GM12878 (cell line): ENCODE data around the gene ATP10A. TPM values are rescaled to one million over a fixed set of nuclear protein-coding genes. Genes with fewer than 3 reads are reported as not detected.

Source experiments
- EED ChIP-seq: sonication (generic); IDR thresholded peaks from 2 replicates; pipeline ENCODE4 v1.6.1; 2016; ENCODE audit warnings: antibody characterized with exemption, low read depth
- HCFC1 ChIP-seq: fragments of 150-350 bp; IDR thresholded peaks from 2 replicates; pipeline ENCODE4 v1.6.1; 2014; ENCODE audit warnings: low read length
- MXI1 ChIP-seq: fragments of 150-350 bp; IDR thresholded peaks from 2 replicates; pipeline ENCODE4 v1.6.1; 2011; ENCODE audit warnings: low read depth, mild to moderate bottlenecking, inconsistent platforms, low read length, improper control_type of control experiment
- NRF1 ChIP-seq: conservative IDR thresholded peaks from 2 replicates; pipeline ENCODE4 v1.6.1; 2011; ENCODE audit warnings: mild to moderate bottlenecking, low read depth, low read length, improper control_type of control experiment
- RB1 ChIP-seq: fragments of 450-650 bp; formaldehyde crosslinking; IDR thresholded peaks from 2 replicates; pipeline ENCODE4 v1.6.1; 2017; ENCODE audit warnings: mild to moderate bottlenecking, borderline replicate concordance
- SMC3 ChIP-seq: IDR thresholded peaks from 2 replicates; pipeline ENCODE4 v1.6.1; 2011; ENCODE audit warnings: low read length, improper control_type of control experiment, borderline replicate concordance
- SP1 ChIP-seq: IDR thresholded peaks from one replicate; pipeline ENCODE4 v1.6.1; 2011; ENCODE audit warnings: low read depth, low read length
- ZNF207 ChIP-seq: fragments of 450-650 bp; IDR thresholded peaks from 2 replicates; pipeline ENCODE4 v1.6.1; 2014; ENCODE audit warnings: antibody characterized with exemption, mild to moderate bottlenecking, borderline replicate concordance
- polyA plus RNA-seq, 11 experiments: library from polyadenylated mRNA; depleted of rRNA in 4 of 11; unstranded in 6 of 11; stranded (reverse) in 5 of 11; fragments of >200 nt; fragmentation: Nextera tagmentation in 4 of 11; fragmentation: Illumina TruSeq in 1 of 11; extraction: Ambion mirVana in 4 of 11; extraction: Trizol in 1 of 11; gene quantifications; 1 replicate in 1 of 11; 2 replicates in 10 of 11; pipeline versions ENCODE4 v1.2.1 to v1.2.3, GENCODE V29; 2011 to 2016; ENCODE audit warnings: inconsistent platforms in 2 of 11, missing spikeins in 2 of 11, low read depth in 1 of 11
- total RNA-seq, 4 experiments: library from RNA; depleted of rRNA in 3 of 4; stranded (reverse); fragments of >200 nt in 3 of 4; fragmentation: Illumina TruSeq in 1 of 4; extraction: Trizol in 1 of 4; gene quantifications; 2 replicates each; pipeline versions ENCODE4 v1.2.1 to v1.2.3, GENCODE V29; 2013 to 2021
- TF ChIP-seq, protein P1 (sequence below): fragments of 150-350 bp; IDR thresholded peaks from 2 replicates; pipeline ENCODE4 v1.6.1; 2016; ENCODE audit warnings: low read depth, low read length
- TF ChIP-seq, protein P2 (sequence below): fragments of 450-650 bp; IDR thresholded peaks from 2 replicates; pipeline ENCODE4 v1.6.1; 2017; ENCODE audit warnings: antibody characterized with exemption, mild to moderate bottlenecking, moderate library complexity

Gene ATP10A
- total and polyA plus RNA-seq, 10 of the 15 experiments (the other 5 are each of a cell fraction or from before 2014, with no cell fraction given): 0.04 to 1.5 (median 0.31) TPM; not detected in 2

DNA sequence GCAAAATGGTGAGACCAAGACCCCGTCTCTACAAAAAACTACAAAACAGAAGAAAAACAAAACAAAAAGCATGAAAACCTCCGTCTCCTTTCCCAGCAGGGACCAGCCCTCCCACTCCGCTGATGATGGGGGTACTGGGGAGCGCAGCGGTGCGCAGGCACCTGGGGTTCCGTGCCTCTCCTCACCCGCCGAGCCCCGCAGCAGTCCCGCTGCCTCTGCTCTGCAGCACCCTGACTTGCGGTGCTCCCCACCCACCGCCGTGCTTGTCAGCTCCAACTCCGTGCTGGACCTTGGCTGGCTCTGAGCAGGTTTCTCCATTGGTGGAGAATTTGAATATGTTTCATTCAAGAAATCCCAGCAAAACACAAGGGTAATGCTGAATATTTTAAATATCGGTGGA is 46.7 kb upstream of the ATP10A start (continued):
- TF ChIP-seq MXI1 (no peak), HCFC1 (no peak), RB1 (no peak), EED (no peak), SP1 (no peak), NRF1 (no peak), SMC3 (no peak), ZNF207 (no peak)
- TF ChIP-seq, protein P1, sequence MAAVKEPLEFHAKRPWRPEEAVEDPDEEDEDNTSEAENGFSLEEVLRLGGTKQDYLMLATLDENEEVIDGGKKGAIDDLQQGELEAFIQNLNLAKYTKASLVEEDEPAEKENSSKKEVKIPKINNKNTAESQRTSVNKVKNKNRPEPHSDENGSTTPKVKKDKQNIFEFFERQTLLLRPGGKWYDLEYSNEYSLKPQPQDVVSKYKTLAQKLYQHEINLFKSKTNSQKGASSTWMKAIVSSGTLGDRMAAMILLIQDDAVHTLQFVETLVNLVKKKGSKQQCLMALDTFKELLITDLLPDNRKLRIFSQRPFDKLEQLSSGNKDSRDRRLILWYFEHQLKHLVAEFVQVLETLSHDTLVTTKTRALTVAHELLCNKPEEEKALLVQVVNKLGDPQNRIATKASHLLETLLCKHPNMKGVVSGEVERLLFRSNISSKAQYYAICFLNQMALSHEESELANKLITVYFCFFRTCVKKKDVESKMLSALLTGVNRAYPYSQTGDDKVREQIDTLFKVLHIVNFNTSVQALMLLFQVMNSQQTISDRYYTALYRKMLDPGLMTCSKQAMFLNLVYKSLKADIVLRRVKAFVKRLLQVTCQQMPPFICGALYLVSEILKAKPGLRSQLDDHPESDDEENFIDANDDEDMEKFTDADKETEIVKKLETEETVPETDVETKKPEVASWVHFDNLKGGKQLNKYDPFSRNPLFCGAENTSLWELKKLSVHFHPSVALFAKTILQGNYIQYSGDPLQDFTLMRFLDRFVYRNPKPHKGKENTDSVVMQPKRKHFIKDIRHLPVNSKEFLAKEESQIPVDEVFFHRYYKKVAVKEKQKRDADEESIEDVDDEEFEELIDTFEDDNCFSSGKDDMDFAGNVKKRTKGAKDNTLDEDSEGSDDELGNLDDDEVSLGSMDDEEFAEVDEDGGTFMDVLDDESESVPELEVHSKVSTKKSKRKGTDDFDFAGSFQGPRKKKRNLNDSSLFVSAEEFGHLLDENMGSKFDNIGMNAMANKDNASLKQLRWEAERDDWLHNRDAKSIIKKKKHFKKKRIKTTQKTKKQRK: no peak
- TF ChIP-seq, protein P2, sequence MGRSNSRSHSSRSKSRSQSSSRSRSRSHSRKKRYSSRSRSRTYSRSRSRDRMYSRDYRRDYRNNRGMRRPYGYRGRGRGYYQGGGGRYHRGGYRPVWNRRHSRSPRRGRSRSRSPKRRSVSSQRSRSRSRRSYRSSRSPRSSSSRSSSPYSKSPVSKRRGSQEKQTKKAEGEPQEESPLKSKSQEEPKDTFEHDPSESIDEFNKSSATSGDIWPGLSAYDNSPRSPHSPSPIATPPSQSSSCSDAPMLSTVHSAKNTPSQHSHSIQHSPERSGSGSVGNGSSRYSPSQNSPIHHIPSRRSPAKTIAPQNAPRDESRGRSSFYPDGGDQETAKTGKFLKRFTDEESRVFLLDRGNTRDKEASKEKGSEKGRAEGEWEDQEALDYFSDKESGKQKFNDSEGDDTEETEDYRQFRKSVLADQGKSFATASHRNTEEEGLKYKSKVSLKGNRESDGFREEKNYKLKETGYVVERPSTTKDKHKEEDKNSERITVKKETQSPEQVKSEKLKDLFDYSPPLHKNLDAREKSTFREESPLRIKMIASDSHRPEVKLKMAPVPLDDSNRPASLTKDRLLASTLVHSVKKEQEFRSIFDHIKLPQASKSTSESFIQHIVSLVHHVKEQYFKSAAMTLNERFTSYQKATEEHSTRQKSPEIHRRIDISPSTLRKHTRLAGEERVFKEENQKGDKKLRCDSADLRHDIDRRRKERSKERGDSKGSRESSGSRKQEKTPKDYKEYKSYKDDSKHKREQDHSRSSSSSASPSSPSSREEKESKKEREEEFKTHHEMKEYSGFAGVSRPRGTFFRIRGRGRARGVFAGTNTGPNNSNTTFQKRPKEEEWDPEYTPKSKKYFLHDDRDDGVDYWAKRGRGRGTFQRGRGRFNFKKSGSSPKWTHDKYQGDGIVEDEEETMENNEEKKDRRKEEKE: no peak
